Epithelial cell of esophagus (primary cell): Measurements from ENCODE around the gene PMIS2.

Source experiments
- DNase-seq: peaks from one replicate; pipeline ENCODE4 v3.0.0; 2010; ENCODE audit warnings: low read depth
- H3K4me3 ChIP-seq: 2 replicates; pipeline ENCODE4 v1.5.1; 2011; ENCODE audit warnings: mild to moderate bottlenecking, low read length, control low read depth
- TF ChIP-seq, protein P1 (sequence below): IDR thresholded peaks from 2 replicates; pipeline ENCODE4 v1.5.1; 2011; ENCODE audit warnings: low read depth, mild to moderate bottlenecking, low read length, control low read depth, inconsistent platforms; ENCODE audit not compliant: insufficient read depth; ENCODE audit errors: missing control alignments

Gene PMIS2

DNA sequence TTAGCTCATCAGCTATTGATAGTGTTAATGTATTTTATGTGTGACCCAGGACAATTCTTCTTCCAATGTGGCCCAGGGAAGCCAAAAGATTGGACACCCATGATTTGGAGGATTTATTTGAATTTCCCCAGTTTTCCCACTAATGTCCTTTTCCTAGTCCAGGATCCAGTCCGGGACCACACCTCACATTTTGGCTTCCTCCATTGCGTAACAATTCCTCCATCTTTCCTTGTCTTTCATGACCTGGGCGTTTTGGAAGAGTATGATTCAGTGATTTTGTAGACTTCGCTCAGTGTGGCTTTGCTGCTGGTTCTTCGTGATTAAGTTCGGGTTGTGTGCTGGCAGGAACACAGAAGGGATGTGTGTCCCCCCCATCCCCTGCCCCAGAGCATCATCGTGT, 19.2 kb upstream of the PMIS2 start:
- TF ChIP-seq, protein P1, sequence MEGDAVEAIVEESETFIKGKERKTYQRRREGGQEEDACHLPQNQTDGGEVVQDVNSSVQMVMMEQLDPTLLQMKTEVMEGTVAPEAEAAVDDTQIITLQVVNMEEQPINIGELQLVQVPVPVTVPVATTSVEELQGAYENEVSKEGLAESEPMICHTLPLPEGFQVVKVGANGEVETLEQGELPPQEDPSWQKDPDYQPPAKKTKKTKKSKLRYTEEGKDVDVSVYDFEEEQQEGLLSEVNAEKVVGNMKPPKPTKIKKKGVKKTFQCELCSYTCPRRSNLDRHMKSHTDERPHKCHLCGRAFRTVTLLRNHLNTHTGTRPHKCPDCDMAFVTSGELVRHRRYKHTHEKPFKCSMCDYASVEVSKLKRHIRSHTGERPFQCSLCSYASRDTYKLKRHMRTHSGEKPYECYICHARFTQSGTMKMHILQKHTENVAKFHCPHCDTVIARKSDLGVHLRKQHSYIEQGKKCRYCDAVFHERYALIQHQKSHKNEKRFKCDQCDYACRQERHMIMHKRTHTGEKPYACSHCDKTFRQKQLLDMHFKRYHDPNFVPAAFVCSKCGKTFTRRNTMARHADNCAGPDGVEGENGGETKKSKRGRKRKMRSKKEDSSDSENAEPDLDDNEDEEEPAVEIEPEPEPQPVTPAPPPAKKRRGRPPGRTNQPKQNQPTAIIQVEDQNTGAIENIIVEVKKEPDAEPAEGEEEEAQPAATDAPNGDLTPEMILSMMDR, result no peak
- no peak overlapping the region for H3K4me3 ChIP-seq
- DNase-seq, result no peak

DNA sequence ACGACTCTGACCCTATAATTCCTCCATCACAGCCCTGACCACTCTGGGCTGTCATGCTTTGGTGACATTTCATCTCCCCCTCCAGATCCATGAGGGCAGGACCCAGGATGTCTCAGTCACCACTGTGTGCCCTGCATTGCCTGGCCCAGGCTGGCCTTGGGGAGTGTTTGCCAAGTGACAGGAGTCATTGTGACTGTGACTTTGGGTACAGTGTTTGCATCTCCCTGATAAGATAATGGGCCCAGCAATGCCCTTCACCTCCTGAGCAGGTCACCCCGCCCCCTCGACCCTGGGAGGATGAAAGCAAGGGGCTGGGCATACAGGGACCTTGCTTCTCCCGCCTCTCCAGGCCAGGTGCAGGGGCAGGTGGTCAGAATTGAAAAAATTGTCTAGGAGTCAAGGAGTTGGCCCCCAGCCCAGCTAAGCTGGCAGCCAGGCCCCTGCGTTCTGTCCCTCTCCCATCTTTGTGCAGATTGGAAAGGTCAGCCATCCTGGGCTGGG, 16.6 kb upstream of the PMIS2 start:
- H3K4me3 ChIP-seq, result no peak overlapping the region
- TF ChIP-seq, protein P1, result no peak
- DNase-seq, result no peak

DNA sequence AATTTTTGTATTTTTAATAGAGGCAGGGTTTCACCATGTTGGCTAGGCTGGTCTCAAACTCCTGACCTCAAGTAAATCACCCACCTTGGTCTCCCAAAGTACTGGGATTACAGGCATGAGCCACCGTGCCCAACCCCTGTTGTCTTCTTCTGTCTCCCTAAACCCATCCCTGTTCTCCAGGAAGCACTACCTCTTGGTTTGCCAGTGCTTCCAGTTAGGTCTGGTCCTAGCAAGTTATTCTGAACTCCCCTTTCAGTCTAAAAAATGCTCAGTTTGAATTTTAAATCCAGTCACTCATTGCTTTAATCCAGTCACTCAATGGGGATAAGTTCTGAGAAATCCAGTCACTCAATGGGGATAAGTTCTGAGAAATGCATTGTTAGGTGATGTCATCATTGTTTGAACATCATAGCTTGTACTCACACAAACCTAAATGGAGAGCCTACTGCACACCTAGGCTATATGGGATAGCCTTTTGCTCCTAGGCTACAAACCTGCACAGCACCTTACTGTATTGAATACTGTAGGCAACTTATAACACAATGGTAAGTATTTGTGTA, 14.5 kb upstream of the PMIS2 start:
- DNase-seq, result no peak
- TF ChIP-seq, protein P1, result no peak
- no peak overlapping the region for H3K4me3 ChIP-seq

DNA sequence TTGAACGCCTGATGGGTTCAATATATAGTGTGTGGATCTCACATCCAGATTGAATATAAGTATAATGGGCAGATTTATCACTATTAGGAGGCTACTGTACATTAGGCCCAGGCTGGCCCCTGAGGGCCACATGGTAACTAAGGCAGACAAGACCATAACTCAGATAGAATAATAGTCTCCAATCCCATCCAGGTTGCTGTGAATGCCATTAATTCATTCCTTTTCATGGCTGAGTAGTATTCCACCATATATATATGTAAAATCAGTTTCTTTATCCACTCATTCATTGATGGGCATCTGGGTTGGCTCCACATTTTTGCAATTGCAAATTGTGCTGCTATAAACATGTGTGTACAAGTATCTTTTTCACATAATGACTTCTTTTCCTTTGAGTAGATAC, 8.1 kb upstream of the PMIS2 start:
- TF ChIP-seq, protein P1, result no peak
- DNase-seq, result no peak
- no peak overlapping the region for H3K4me3 ChIP-seq

DNA sequence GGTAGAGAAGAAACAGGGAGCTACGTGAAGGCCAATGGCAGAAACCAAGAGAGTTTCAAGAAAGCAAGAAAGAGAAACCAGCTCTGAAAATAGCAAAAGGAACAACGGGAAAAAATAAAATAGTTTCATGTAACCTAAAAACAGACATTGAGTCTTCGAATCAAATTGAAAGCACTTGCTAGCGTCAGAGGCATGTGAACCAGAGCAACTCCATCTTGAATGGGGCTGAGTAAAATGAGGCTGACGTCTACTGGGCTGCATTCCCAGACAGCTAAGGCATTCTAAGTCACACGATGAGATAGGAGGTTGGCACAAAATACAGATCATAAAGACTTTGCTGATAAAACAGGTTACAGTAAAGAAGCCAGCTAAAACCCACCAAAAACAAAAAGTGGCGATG, 7.3 kb upstream of the PMIS2 start:
- TF ChIP-seq, protein P1, result no peak
- no peak for DNase-seq
- H3K4me3 ChIP-seq, result no peak overlapping the region

DNA sequence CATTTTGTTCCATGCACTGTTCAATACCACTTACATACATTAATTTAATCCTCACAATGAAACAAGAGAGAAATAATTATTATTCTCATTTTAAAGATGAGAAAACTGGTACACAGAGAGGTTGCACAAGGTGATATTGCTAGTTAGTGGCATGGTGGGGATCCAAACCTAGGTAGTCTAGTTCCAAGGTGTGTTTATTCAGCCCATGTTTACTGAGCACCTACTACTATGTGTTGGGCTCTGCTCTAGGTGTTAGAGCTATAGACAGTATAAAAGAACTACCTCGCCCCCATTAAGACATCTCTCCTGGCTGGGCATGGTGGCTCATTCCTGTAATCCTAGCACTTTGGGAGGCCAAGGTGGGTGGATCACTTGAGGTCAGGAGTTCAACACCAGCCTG, 3.2 kb upstream of the PMIS2 start:
- DNase-seq, result no peak
- TF ChIP-seq, protein P1, result no peak
- H3K4me3 ChIP-seq, result no peak overlapping the region

DNA sequence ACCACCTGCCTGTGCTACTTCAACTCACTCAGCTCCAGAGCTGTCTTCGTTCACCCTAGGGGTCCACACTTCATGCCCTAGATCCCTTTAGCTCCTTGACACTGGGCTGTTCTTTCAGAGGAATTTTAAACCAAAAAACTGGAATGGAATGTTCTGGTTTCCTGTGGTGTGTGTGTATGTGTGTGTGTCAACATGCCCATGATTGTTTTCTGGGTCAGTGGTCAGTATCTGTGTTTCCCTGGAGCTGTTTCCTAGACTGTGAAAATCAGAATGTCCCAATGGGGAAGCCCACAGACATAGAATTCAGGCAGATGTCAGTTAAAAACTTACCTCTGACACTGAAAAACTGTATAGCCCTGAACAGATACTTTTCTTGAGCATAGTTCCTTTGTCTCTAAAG, 1.3 kb downstream of the PMIS2 start:
- TF ChIP-seq, protein P1, result no peak
- DNase-seq, result no peak

More for the DNA sequence above, 1.3 kb downstream of the PMIS2 start:
- no peak overlapping the region for H3K4me3 ChIP-seq
